Measurements from ENCODE around the gene CNGA3. TPM values are rescaled to one million over a fixed set of nuclear protein-coding genes. Genes with fewer than 3 reads are reported as not detected.

The CNGA3 gene
- total and polyA plus RNA-seq, 10 of the 15 experiments (the other 5 are each of a cell fraction or from before 2014, with no cell fraction given): not detected

- 35% methylated on average over 12 of the region's 12 CpGs for WGBS (ENCODE audit: insufficient coverage, insufficient replicate concordance, low lambda C conversion rate, missing lambda C conversion rate)
- BruUV-seq (replicated peaks): no TSS peak
- FAIRE-seq: no peak
Observed at GRCh38 chr2:98297817-98298682, 48.2 kb upstream of the CNGA3 start.

More at GRCh38 chr2:98297817-98298682, 48.2 kb upstream of the CNGA3 start:
- intact Hi-C loops (cut with micrococcal nuclease; ENCODE audit: unreplicated experiment) (no loop called here), in situ Hi-C loops (cut with MboI) (loop anchor here (10.0 kb wide), 1 partner anchor 103 kb away; no protein-coding TSS in a partner anchor)
- ChIA-PET SMC1A (ENCODE audit: uncharacterized antibody, unreplicated experiment) (interaction anchor here (1.1 kb wide), 1 partner anchor 707 kb away, joined by 3 read pairs; no protein-coding TSS in a partner anchor), CTCF (no interaction called here), RAD21 (ENCODE audit: unreplicated experiment) (no interaction called here), POLR2A (no interaction called here)
- Histone ChIP-seq H3K4me3 (no peak overlapping the region), H2AFZ (ENCODE audit: control insufficient read depth, low read depth, low read length) (no peak overlapping the region), H3K36me3 (ENCODE audit: control insufficient read depth in 2 of 2, insufficient read depth in 2 of 2, low read length in 1 of 2) (no peaks in the 10 kb centered on the region), H3K27me3 (replicated peaks in 1 of 2; ENCODE audit: control insufficient read depth in 2 of 2, insufficient read depth in 2 of 2, low read length in 1 of 2) (peaks cover 0 to 4% of the 10 kb centered on the region in 2 experiments; a peak in 3 of 4 replicates), H3K27ac (ENCODE audit: control insufficient read depth, insufficient read depth) (no peak overlapping the region), H3K9me3 (replicated peaks; ENCODE audit: control insufficient read depth, insufficient read depth, low read length) (no peaks in the 10 kb centered on the region), H3K79me2 (ENCODE audit: control insufficient read depth, insufficient read depth, low read length) (no peaks in the 10 kb centered on the region), H3K9ac (ENCODE audit: control insufficient read depth, insufficient read depth, low read length) (no peak overlapping the region), H4K20me1 (ENCODE audit: control insufficient read depth, insufficient read depth) (no peaks in the 10 kb centered on the region), H3K4me2 (ENCODE audit: control insufficient read depth, insufficient read depth) (no peak overlapping the region), H3K4me1 (ENCODE audit: control insufficient read depth, insufficient read depth, low read length) (no peaks in the 10 kb centered on the region)
- DNase-seq (ENCODE audit: low read depth, low spot score) (no peak), ATAC-seq (no peak)
- TF ChIP-seq KAT2A (conservative IDR thresholded peaks at IDR 0.05; ENCODE audit: control insufficient read depth, low read depth, low read length): no peak
- TF ChIP-seq CBFB (IDR thresholded peaks at IDR 0.05; ENCODE audit: low read depth): no peak
- peak in 1 of 3 experiments; percentile 7; a peak in 1 of 6 replicates for TF ChIP-seq CTCF (IDR thresholded peaks at IDR 0.05 in 2 of 3, conservative IDR thresholded peaks at IDR 0.05 in 1 of 3; ENCODE audit: control insufficient read depth in 2 of 3, extremely low read depth in 1 of 3, insufficient read depth in 1 of 3, low read depth in 3 of 3, low read length in 3 of 3)
- TF ChIP-seq GATAD2B (conservative IDR thresholded peaks at IDR 0.05; ENCODE audit: low read depth): no peak
- no peak for TF ChIP-seq STAT3 (IDR thresholded peaks at IDR 0.05; ENCODE audit: low read depth, low read length)
- no peak for TF ChIP-seq ZZZ3 (IDR thresholded peaks at IDR 0.05; ENCODE audit: control insufficient read depth, insufficient read length, low read depth)
